Glutamatergic neuron (in vitro differentiated cells): ENCODE results near the gene YBEY. TPM values are rescaled to one million over a fixed set of nuclear protein-coding genes. Genes with fewer than 3 reads are reported as not detected.

ENCODE experiments used
- DNase-seq: peaks from one replicate; pipeline ENCODE4 v3.0.0; 2022
- H3K27ac Mint-ChIP-seq: one replicate; pipeline ENCODE4 v1.8.0; 2020; ENCODE audit warnings: mild to moderate bottlenecking, mixed read lengths, inconsistent platforms; ENCODE audit not compliant: unreplicated experiment
- H3K27me3 Mint-ChIP-seq: one replicate; pipeline ENCODE4 v1.8.0; 2020; ENCODE audit warnings: mild to moderate bottlenecking, moderate library complexity, mixed read lengths, inconsistent platforms; ENCODE audit not compliant: unreplicated experiment
- H3K36me3 Mint-ChIP-seq: one replicate; pipeline ENCODE4 v1.8.0; 2020; ENCODE audit warnings: mild to moderate bottlenecking, mixed read lengths, inconsistent platforms; ENCODE audit not compliant: unreplicated experiment
- H3K4me1 Mint-ChIP-seq: one replicate; pipeline ENCODE4 v1.8.0; 2020; ENCODE audit warnings: mild to moderate bottlenecking, low read depth, mixed read lengths, inconsistent platforms; ENCODE audit not compliant: unreplicated experiment
- H3K4me3 Mint-ChIP-seq: one replicate; pipeline ENCODE4 v1.8.0; 2020; ENCODE audit warnings: mild to moderate bottlenecking, mixed read lengths, inconsistent platforms; ENCODE audit not compliant: unreplicated experiment
- H3K9me3 Mint-ChIP-seq: one replicate; pipeline ENCODE4 v1.8.0; 2020; ENCODE audit warnings: mild to moderate bottlenecking, moderate library complexity, mixed read lengths, inconsistent platforms; ENCODE audit not compliant: unreplicated experiment
- CTCF ChIP-seq: fragments of 200-600 bp; sonication (generic); IDR thresholded peaks from one replicate; pipeline ENCODE4 v1.5.0; 2021; ENCODE audit not compliant: partially characterized antibody, unreplicated experiment
- total RNA-seq: library from RNA; stranded (reverse); fragmentation: NEBNext Ultra II Directional; extraction: Animal tissue kit (Norgen Biotek cat#: 25700); gene quantifications from one replicate; pipeline ENCODE4 v1.2.1, GENCODE V29; 2021; ENCODE audit not compliant: unreplicated experiment

The YBEY gene
- total RNA-seq, 1 donor from 2014 or later = 19.6 TPM

- no peak for DNase-seq
- no peak for TF ChIP-seq CTCF
- Mint-ChIP-seq H3K4me3 (no peak overlapping the region), H3K9me3 (peaks cover 2% of the 10 kb centered on the region), H3K4me1 (peaks cover 17% of the 10 kb centered on the region), H3K27ac (peak overlapping the region; percentile 50), H3K27me3 (peaks cover 9% of the 10 kb centered on the region), H3K36me3 (no peaks in the 10 kb centered on the region)
Measured at GRCh38 chr21:46254208-46254975, 31.8 kb upstream of the YBEY start.

GRCh38 chr21:46255166-46255565, 31.0 kb upstream of the YBEY start:
- peaks cover 9% of the 10 kb centered on the region for H3K27me3 Mint-ChIP-seq
- peaks cover 2% of the 10 kb centered on the region for H3K9me3 Mint-ChIP-seq
- H3K4me3 Mint-ChIP-seq = no peak overlapping the region
- peaks cover 17% of the 10 kb centered on the region for H3K4me1 Mint-ChIP-seq
- no peaks in the 10 kb centered on the region for H3K36me3 Mint-ChIP-seq
- DNase-seq = no peak
- TF ChIP-seq CTCF = no peak
- H3K27ac Mint-ChIP-seq = no peak overlapping the region

GRCh38 chr21:46255758-46256337, 30.3 kb upstream of the YBEY start:
- Mint-ChIP-seq H3K9me3 (peaks cover 2% of the 10 kb centered on the region), H3K27ac (no peak overlapping the region), H3K27me3 (peaks cover 11% of the 10 kb centered on the region), H3K4me1 (peaks cover 17% of the 10 kb centered on the region), H3K36me3 (no peaks in the 10 kb centered on the region), H3K4me3 (no peak overlapping the region)
- TF ChIP-seq CTCF = no peak
- no peak for DNase-seq

- Mint-ChIP-seq H3K27ac (no peak overlapping the region), H3K36me3 (no peaks in the 10 kb centered on the region), H3K9me3 (peaks cover 2% of the 10 kb centered on the region), H3K4me1 (peaks cover 17% of the 10 kb centered on the region), H3K27me3 (peaks cover 11% of the 10 kb centered on the region), H3K4me3 (no peak overlapping the region)
- no peak for DNase-seq
- TF ChIP-seq CTCF = no peak
Measured at GRCh38 chr21:46256501-46256994, 29.6 kb upstream of the YBEY start.
